Suprapubic skin (tissue), 4 donors: ENCODE data around the gene CHMP2A.

Source experiments
- EP300 ChIP-seq: sonication (generic); formaldehyde crosslinking; IDR thresholded peaks from one replicate; pipeline ENCODE4 v1.6.1; 2017; ENCODE audit warnings: antibody characterized with exemption
- POLR2A ChIP-seq, 2 donors: fragments of 450-650 bp; IDR thresholded peaks; one replicate each; pipeline ENCODE4 v1.6.1; 2017; ENCODE audit warnings: antibody characterized with exemption in 2 of 2, mild to moderate bottlenecking in 2 of 2, moderate library complexity in 2 of 2
- POLR2AphosphoS5 ChIP-seq, 3 donors: sonication (generic); formaldehyde crosslinking; IDR thresholded peaks; one replicate each; pipeline ENCODE4 v1.6.1; 2017; ENCODE audit warnings: antibody characterized with exemption in 3 of 3
- TF ChIP-seq, protein P1 (sequence below), 2 donors: fragments of 200-600 bp in 1 of 2; fragments of 450-650 bp in 1 of 2; sonication (generic) in 1 of 2; IDR thresholded peaks; one replicate each; pipeline ENCODE4 v1.5.1; 2016 to 2019; ENCODE audit warnings: antibody characterized with exemption in 2 of 2, mild to moderate bottlenecking in 1 of 2, moderate library complexity in 1 of 2

DNA sequence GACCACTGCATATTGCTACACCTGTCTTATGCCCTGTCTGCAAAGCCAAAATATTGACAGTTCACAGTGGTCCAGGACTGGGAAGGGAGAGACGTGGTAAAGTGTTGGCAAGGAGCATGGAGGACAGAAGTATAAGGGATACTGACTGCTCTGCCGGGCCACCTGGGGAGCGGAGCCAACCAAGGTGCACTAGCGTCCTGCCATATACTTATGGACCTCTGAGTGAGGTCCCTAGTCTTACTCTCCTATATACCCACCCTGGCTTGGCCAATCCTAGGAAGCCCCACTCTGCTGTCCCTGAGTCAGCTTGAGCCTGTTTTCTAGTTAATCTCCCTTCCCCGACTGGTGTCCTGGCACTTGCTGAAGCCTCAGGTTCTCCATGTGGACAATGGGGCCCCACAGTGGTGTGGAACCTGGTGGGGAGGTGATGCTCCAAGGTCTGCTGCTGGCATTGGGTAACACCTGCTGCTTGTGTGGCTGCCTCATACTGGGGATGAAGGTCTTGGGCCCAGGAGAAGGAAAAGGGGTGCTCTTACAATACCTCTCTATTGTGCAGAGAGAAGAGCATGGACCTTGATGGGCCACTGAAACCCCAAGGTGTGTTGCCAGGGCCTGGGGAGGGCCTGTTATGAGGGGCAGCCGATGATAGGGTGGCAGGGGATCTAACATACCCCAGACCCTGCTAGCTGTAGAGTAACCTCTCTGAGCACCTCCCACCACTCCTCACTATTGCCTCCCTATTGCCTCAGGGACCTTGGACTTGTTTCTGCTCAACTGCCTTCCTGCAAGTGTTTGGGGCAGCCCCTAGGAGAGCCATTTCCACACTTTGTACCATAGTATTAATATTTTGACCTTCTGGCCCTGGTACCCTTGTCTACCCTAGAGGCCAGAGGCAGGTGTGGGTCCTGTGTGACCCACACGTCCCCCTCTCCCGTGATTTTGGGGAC lies 17.8 kb downstream of the CHMP2A start:
- TF ChIP-seq, protein P1, sequence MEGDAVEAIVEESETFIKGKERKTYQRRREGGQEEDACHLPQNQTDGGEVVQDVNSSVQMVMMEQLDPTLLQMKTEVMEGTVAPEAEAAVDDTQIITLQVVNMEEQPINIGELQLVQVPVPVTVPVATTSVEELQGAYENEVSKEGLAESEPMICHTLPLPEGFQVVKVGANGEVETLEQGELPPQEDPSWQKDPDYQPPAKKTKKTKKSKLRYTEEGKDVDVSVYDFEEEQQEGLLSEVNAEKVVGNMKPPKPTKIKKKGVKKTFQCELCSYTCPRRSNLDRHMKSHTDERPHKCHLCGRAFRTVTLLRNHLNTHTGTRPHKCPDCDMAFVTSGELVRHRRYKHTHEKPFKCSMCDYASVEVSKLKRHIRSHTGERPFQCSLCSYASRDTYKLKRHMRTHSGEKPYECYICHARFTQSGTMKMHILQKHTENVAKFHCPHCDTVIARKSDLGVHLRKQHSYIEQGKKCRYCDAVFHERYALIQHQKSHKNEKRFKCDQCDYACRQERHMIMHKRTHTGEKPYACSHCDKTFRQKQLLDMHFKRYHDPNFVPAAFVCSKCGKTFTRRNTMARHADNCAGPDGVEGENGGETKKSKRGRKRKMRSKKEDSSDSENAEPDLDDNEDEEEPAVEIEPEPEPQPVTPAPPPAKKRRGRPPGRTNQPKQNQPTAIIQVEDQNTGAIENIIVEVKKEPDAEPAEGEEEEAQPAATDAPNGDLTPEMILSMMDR (IDR thresholded peaks at IDR 0.05): no peak
- TF ChIP-seq POLR2AphosphoS5 (IDR thresholded peaks at IDR 0.05) (no peak), POLR2A (IDR thresholded peaks at IDR 0.05) (no peak), EP300 (no peak)
